GM12864 (cell line): ENCODE data around the gene HEG1.

Experiments
- DNase-seq: peaks from one replicate; pipeline ENCODE4 v3.0.0-alpha.2; 2011; ENCODE audit warnings: low read depth
- H3K4me3 ChIP-seq: 2 replicates; pipeline ENCODE4 v1.5.1; 2011; ENCODE audit warnings: mild to moderate bottlenecking, low read depth, low read length, control low read depth
- TF ChIP-seq, protein P1 (sequence below): IDR thresholded peaks from 2 replicates; pipeline ENCODE4 v1.5.1; 2011; ENCODE audit warnings: low read depth, mild to moderate bottlenecking, moderate library complexity, low read length, control low read depth, inconsistent platforms; ENCODE audit errors: missing control alignments

Gene HEG1

DNA sequence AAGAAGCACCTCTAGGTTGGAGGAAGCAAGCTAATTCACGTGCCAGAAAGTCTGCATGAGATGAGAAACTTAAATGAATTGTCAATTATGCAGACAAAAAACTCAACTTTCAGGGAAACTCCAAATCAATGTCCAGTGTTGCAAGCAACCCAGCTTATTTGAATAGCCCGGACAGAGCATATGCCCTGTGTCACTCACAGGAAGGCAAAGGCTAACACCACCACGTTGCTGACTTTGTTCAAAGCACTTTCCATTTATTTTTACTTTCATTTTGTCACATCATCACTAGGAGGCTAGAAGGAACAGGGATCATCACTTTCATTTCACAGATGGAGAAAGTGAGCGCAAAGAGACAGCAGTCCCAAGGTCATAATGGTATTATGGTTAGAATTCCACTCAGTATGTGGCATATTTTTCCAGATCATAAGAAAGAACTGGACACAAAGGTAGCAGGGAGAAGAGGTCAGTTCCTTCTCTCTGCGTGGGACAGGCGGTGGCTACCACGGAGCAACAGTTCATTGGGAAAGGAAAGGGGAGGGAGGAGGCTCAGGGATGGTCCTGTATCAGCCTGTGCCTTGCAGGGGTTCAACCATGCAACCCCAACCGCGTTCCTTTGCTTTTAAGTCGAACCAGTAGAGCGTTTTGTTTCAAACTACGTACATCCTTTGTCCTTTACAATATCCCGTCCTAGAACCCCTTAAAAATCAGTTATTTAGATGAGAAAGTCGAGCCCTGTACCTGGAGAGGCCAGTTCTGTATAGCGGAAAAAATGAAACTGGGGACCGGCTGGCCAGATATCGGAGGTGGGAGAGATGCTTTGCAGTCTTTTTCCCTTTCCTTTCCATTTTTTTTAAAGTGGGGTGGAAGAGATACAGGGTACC lies 1.1 kb downstream of the HEG1 start:
- peak; percentile 45 for DNase-seq
- H3K4me3 ChIP-seq: peak overlapping the region; percentile 81
- TF ChIP-seq, protein P1, sequence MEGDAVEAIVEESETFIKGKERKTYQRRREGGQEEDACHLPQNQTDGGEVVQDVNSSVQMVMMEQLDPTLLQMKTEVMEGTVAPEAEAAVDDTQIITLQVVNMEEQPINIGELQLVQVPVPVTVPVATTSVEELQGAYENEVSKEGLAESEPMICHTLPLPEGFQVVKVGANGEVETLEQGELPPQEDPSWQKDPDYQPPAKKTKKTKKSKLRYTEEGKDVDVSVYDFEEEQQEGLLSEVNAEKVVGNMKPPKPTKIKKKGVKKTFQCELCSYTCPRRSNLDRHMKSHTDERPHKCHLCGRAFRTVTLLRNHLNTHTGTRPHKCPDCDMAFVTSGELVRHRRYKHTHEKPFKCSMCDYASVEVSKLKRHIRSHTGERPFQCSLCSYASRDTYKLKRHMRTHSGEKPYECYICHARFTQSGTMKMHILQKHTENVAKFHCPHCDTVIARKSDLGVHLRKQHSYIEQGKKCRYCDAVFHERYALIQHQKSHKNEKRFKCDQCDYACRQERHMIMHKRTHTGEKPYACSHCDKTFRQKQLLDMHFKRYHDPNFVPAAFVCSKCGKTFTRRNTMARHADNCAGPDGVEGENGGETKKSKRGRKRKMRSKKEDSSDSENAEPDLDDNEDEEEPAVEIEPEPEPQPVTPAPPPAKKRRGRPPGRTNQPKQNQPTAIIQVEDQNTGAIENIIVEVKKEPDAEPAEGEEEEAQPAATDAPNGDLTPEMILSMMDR: peak; percentile 10

DNA sequence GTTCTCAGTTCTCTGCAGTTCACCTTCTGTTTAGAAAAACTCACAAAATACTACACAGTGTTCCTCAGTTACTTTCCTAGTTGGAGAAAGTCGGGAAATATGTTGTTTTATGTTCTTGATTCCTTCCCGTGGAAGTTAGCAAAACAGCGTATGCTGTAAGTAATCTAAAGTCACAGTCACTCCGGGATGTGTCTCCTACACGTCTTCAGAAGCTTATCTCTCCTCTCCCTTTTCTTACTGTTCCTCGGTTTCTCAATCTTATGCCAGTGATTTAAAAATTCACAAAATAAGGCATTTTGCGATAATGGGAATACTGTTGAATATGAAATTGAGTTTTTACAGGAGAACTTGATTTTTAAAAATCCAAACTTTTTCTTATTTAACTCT lies 1.7 kb downstream of the HEG1 start:
- TF ChIP-seq, protein P1: no peak
- no peak for DNase-seq
- H3K4me3 ChIP-seq: peak overlapping the region; percentile 81

DNA sequence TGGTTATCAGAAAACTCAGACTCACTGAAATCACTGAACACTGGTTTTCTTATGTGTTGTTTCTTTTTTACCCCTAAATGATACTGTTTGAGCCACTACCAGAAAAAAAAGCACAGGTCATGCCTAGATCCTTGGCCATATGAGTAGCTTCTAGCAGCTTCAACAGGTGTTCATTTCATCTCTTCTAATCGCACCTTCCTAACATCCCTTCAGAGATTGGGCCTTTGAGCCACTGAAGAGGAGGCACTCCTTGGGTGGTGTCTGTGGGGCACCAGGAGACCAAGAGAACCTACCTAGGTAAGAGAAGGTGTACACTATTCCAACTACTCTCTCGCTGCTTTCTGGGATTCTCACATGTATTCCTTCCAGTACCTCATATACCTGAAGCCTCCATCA lies 2.5 kb downstream of the HEG1 start:
- TF ChIP-seq, protein P1: no peak
- DNase-seq: no peak
- H3K4me3 ChIP-seq: peak overlapping the region; percentile 81

DNA sequence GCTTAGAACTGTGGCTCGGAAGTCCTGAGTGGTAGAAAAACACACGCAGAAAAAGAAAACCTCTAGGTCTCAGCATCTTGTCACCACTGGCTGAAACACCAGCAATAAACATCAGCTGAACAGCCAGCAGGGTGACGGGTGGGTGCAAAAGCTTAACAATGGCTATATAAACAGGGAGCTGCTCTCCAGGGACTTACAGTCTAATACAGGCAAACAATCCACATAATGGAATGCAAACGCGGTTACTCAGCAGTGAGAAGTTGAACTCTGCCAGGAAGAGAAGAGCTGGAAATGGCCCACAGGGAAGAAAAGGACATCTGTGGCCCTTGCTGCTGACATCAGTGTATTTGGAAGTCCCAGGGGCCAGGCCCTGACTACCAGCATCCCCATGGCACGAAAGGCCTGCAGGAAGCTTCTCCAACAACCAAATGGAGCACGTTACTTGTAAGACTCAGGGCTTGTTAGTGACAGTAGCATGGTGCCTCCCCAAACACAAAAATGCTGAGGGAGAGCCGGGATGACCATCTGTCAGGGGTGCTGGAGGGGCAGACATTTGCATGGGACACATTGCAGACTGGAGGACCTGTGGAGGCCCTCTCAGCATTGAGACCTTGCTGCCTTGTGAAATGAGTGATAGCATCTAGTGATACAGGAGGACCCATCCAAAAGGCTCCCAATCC lies 3.0 kb downstream of the HEG1 start:
- no peak for DNase-seq
- H3K4me3 ChIP-seq: peak overlapping the region; percentile 81
- TF ChIP-seq, protein P1: no peak

DNA sequence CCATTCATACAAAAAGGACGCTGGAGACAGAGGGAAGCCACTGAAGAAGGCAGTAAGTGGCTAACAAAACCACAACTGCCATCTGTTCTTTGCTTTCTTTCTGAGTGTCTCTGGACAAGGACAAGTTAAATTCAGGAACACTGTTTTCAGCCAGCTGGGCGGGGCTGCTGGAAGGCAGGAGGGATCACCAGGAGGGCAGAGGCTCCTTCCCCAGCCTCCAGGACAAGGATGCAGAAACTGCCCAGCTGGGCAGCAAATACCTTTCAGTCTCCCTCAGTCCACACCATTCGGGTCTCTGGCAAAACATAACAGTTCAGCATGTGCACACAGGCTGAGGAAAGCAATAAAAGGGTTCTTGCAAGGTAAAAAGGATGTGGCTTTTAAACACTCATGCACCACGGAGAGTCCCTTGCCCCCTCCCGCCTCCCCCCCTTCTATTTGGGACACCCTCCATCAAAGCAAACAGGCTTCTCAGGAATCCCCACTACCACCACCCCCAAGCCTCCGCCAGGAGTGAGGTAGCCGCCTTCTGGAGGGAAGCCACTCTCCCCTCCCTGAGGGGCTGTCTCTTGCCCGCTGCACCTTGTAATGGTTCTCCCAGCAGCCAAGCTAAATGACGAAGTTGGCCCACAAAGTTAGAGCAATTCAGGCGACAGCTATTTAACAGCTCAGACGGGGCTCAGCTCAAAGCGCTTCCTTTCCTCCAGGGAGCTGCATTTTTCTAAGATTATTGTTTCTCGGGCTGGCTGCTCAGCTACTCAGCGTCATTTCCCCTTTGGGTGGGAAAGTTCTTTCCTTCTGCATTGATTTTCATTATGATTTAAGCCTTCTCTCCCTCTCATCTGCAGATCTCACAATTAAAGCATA lies 3.8 kb downstream of the HEG1 start:
- no peak for DNase-seq
- peak overlapping the region; percentile 81 for H3K4me3 ChIP-seq
- TF ChIP-seq, protein P1: no peak

DNA sequence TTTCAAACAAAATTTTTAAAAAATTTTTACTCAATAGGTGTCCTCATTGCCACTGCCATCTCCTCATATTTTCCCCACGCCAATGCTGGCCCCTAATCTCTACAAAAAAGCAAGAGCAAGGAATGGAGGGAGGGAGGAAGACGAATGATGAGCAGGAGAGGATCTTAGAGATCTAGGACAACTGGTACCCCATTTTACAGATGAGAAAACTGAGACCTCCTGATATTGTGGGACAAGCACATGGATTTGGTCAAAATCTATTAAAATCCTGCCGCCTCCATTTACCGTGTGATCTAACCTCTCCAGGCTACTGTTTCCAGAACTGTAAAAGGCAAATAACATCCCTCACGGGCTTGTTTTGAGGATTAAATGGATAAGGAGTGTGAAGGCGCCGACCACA lies 4.6 kb downstream of the HEG1 start:
- DNase-seq: no peak
- TF ChIP-seq, protein P1: no peak
- no peak overlapping the region for H3K4me3 ChIP-seq
